Stimulated activated naive CD4-positive, alpha-beta T cell (primary cell): ENCODE data around the gene AKT1.
"Not testable (repeated sequence)": the region's sequence is repeated elsewhere in the genome, so short reads cannot be mapped to it uniquely, and the experiment has no call there.

Experiments
- DNase-seq, 6 experiments: peaks; one replicate each; lab custom pipeline; 2025; lab: John Stamatoyannopoulos, UW

AKT1 gene

DNA sequence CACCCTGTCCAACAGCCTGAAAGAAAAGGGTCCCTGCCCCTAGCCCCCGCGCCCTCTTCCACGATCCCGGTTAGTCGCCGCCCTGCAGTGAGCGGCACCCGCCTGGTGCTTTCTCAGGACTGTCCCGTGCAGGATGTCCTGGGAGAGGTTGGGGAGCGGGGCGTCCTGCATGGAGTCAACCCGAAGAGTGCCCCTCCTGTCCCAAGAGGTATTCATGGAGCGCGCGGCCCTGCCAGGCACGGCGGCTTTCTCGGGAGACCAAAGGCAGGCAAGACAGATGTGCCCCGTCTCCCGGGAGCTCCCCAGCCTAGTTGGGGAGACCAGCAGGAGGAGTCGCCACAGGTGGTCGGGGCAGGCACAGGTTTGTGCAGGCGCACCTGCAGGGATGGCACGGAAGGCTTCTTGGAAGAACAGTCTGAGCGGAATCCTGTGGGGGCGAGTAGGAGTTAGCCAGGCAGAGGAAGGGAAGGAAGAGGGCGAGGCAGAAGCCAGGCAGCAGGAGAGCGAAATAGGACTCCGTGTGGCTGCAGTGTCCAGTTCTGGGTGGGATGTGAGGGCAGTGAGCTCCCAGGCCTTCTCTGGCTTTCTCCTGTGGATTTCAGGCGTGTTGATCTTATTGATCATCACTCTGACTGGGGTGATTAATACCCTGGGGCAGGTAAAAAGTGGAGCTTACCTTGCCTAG lies 41.9 kb downstream of the AKT1 start:
- DNase-seq: peak in 1 of 6 experiments; percentile 51

DNA sequence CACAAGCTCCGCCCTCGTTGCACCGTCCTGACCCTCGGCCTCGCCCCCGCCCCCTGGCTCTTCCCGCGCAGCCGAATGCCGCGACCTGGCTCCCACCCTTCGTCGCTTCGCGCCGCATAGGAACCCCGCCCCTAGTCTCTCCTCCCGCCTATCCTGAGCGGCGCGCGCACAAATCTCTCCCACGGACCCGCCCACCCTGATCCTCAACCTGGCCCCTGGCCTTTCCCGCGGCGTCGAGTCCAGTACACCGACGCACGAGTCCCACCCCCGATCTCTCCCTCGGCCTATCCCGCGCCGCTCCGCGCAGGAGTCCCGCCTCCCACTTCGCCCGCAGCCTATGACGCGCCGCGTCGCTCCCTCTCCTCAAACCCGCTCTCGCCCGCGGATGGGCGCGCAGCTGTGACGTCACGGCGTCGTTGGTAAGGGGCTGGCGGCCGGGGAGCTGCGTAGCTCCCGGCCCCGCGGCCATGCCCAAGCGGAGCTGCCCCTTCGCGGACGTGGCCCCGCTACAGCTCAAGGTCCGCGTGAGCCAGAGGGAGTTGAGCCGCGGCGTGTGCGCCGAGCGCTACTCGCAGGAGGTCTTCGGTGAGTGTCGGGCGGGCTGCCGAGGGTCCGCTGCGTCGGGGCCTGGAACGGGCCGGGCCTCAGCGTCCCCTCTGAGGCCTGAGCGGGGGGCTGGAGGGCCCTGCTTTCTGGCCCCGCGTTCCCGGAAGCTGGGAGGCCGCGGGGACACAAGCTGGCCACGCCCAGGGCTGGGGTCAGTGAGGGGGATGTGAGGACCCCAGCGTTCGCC lies 42.6 kb downstream of the AKT1 start, which contains the start of gene SIVA1:
TSS of gene SIVA1 (plus strand) at position 413 of the 793 bp plus-strand sequence. CDS start at position 468, 55 bp downstream.
- DNase-seq: peak; percentile 99 to 100 (median 100)

DNA sequence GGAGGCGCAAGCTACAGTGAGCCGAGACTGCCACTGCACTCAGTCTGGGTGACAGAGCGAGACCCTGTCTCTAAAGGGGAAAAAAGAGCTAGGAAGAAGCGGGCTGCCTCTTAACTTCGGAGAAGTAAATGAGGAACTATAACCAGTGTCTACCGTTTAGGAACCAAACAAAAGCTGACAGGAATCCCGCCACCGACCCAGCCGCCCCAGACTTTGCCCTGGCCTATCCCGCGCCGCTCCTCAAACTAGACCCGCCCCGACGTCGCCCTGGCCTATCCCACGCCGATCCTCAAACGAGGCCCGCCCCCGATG lies 43.2 kb downstream of the AKT1 start:
- no peak for DNase-seq

DNA sequence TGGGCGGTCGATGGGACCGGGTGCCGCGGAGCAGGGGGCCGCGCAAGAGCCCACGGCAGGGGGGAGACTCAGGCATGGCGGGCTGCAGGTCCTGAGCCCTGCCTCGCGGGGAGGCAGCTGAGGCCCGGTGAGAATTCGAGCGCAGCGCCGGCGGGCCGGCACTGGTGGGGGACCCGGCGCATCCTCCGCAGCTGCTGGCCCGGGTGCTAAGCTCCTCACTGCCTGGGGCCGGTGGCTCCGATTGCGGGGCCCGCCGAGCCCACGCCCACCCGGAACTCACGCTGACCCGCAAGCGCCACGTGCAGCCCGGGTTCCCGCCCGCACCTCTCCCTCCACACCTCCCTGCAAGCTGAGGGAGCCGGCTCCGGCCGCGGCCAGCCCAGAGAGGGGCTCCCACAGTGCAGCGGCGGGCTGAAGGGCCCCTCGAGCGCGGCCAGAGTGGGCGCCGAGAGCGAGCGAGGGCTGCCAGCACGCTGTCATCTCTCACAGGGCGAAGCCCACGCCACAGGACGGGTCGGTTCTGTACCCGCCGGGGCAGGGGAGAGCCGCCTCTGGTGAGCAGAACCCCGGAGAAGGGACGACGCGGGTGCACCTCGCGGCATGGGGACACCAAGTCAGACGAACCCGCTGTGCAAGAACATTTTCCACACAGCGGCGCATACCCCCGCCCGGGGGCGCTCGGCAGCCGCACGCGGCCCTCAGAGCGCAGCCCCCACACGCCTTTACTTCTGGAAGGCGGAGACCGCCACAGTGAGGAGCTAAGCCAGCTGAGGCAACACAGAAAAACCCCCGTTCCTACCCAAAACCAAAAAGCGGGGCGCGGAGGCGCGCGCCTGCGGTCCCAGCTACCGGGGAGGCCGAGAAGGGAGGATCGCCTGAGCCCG lies 43.8 kb downstream of the AKT1 start:
- DNase-seq: no peak

DNA sequence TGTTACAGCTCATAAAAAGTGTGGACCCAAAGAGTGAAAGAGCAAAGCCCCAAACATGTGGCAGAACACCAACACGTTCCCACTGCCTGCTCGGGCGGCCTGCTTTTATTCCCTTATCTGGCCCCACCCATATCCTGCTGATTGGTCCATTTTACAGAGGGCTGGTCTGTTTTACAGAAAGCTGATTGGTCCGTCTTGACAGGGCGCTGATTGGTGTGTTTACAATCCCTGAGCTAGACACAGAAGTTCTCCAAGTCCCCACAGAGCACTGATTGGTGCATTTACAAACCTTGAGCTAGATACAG lies 44.8 kb downstream of the AKT1 start:
- DNase-seq: not testable (repeated sequence)

DNA sequence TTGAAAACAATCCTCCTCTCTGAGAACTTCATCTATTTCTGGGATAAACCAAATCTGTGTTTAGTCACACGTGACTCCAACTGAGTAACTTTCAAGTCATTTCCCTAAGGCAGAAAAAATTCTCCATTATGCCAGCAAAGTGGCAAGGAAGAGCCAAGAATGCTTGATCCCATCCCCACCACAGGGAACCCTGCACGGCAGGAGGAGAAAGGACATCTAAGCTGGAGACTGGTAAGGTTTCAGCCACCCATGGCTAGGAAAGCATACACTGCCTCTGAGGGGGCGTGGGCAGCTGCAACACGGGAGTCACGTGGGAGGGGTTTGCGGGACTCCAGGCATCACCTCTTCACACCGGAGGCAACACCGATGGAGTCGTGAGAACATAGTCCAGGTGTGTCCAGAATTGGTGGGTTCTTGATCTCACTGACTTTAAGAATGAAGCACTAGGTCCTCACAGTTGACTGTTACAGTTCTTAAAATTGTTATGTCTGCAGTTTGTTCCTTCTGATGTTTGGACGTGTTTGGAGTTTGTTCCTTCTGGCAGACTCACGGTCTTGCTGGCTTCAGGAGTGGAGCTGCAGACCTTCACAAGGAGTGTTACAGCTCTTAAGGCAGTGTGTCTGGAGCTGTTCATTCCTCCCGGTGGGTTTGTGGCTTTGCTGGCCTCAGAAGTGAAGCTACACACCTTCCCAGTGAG lies 45.3 kb downstream of the AKT1 start:
- no peak for DNase-seq

DNA sequence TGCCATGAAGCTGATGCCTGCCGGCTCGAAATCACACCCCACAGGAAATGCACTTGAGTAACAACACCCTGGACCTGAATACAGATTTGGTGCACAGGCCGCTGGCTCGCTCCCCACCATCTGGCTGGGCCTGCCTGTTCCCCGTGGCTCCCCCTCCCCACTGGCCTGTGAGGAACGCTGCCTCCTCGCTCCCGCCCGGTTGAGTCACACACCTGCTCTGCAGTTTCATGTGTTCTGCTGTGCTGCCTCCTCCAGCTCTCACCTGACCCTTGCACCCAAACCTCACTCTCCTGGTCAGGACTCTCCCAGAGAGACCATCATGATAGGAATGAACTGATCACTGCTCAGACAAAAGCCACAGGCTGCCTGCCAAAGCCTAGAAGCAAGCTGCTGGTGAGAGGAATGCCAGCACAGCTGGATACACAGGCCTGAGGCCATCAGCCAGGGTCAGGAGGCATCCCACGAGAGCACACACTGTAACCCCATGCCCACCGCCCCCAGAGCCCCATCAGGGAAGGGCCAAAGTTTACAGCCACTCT lies 46.4 kb downstream of the AKT1 start:
- no peak for DNase-seq

DNA sequence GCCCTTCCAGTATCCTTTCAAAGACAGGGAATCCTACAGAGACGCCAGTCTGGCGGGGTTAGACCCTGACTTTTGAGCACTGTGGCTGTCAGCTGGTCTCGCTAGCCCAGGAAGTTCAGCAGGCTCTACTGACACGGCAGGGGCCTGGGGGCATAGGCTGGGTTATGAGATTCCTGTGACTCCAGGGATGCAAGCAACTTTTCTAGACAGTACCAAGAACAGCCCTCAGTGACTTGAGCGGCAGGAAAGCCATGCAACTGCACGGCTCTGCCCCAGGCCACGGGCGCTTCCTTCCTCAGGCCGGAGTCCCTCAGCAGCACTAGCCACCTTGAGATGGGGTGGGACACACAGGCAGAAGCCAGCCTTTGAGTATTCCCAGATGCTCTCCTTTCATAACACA lies 47.7 kb downstream of the AKT1 start:
- no peak for DNase-seq

DNA sequence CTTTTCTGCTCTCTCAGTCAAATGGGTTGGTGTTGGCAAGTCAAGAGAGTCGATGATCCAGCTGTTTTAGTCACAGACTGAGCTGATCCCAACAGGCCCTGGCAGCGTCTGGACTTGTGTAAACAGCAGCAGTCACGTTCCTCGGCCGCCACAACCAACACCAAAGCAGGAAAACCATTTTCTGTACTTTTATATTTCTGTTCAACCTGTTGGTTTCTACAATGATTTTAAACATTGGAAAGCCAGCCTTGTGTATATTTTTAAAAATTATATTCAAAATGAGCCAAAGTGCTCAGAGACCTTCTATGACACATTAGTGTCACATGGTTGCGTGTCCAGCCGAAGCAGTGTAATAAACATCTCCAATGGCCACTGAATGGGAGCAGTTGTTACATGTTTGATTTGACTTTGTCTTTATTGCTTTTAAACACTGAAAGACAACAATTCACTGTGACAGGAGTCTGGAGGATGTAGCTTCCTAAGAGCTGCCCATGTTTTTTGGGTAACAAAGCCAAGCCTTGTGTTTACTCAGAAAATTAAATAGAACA lies 48.5 kb downstream of the AKT1 start:
- DNase-seq: no peak

DNA sequence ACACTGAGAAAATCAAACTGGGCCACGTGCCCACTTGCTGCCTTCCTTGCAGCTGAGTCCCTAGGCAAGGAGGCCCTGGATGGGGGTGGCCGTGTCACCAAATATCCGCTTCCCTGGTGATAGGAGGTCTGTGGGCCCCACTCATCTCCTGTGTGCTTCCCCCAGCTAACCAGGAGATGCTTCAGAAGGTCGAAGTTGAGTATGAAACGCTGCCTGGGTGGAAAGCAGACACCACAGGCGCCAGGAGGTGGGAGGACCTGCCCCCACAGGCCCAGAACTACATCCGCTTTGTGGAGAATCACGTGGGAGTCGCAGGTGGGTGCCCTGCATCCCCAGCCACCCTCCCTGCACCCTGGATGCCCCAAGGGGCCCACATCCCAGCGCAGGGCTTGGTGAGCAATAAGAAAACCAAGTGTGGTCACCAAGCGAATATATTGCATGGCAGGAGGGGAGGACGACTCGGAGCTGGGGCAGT lies 49.4 kb downstream of the AKT1 start:
- no peak for DNase-seq

DNA sequence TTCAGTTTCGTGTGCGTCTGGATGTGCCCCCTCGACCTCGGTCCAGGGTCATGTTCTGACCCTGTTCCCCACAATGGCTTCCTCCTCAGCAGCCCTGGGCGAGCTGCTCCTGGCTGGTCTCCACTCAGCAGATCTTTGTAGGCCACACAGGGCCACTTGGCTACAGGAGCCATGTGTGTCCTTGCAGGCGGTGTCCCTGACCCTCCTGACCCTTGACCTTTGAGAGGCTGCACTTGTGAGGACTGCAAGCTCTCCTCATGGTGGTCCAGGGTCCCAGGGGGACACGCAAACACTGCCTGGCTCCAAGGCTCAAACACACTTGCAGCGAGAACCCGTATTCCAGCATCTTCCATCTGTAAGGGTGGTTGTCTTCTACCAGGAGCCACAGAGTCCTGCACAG lies 50.1 kb downstream of the AKT1 start:
- no peak for DNase-seq

DNA sequence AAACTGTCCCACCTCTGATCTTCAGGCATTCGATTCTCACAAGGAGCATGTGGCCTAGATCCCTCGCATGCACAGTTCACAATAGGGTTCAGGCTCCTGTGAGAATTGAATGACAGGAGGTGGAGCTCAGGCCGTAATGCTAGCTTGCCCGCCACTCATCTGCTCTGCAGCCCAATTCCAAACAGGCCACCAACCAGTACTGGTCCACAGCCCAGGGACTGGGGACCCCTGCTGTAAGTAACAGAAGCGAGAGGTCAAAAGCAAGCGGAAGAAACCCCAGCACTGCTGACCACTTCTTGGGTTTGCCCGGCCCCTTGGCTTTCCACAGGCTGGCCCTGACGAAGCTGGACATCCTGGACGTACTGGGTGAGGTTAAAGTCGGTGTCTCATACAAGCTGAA lies 51.1 kb downstream of the AKT1 start:
- no peak for DNase-seq

DNA sequence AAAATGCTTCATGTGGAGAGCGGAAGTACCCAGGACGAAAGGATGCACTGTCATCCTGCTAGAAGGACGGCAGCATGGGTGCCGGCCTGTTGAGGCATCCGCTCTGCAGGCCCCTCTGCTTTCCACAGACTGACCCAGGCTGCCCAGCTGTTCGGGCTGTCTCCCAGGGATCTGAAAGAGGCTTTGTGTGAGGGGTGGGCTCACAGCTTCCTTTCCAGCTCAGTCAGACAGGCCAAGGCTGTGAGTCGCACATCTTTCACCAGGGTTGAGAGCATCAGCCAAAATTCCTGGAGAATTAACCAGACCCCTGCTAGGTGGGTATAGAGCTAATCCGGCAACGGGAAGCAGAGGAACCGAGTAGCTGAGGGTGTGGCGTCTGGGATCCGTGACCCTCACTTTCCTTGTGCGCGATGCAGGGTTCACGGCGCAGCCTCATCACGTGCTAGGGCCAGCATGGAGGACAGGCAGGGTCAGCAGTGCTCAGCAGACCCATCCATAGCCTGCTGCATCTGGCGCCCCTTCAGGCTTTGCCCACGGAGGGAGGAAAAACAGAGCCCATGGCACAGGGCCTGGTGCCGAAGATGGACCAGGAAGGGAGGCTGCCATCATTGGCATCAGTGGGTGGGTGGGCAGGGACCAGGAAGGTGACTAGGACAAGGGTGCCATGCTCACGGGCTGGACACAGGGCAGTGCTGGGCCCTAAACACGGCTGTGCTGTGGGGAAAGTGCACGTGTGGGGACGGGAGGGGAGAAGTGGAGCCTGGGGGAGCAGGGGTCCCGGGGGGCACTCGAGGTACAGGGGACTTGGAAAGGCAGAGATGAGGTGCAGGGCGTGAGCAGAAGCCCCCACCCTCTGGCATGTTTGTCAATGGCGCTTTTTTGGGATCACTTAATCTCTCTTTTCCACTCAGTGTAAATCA lies 51.8 kb downstream of the AKT1 start:
- no peak for DNase-seq

DNA sequence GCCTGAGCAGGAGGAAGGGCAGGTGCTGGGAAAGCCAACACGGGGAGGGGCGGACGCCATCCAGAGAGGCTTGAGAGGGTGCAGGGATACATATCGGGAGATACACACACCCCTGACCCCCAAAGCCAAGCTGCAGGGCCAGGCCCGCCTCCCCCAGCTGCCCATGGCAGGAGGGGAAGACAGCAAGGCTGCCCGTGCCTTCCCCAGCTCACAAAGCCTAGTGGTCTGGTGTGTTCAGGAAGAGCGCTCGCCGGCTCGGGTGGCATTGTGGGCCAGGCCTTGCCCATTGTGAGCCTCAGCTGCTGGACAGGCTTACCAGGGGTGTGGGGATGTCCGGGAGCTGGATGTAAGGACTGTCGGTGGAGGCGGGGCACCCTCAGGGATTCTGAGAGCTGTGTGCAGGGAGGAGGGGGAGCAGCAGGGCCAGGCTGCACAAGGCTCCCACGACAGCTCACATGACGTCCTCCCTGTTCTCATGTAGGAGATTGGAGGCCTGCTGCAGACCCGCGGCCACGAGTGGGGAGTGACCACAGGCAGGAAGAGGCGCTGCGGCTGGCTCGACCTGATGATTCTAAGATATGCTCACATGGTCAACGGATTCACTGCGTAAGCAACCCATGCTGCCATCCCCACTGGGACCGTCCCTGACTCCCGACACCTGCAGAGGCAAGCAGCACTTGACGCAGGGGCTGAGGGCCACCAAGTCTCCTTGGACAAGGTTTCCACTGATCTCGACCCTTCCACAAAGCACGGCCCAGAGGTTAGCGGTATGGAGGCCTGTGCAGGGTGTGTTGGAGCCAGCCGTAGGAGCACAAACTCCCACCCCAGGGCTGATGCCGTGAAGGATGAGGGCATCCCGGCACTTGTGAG lies 52.7 kb downstream of the AKT1 start:
- no peak for DNase-seq

DNA sequence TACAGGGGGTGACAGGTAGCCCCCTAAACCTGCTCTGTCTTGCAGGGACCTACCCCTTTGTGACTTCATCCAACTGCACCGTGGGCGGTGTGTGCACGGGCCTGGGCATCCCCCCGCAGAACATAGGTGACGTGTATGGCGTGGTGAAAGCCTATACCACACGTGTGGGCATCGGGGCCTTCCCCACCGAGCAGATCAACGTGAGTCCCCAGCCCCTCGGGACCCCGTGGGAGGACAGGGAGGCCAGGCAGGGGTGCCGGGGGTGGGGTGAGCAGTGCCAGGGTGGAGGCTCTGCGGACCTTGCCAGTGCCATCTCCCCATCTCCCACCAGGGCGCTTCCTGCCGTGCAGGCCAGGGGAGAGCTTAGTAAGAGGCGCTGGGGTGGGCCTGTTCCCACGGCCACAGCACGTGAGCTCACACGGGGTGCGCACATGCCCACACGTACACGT lies 53.7 kb downstream of the AKT1 start:
- DNase-seq: no peak

DNA sequence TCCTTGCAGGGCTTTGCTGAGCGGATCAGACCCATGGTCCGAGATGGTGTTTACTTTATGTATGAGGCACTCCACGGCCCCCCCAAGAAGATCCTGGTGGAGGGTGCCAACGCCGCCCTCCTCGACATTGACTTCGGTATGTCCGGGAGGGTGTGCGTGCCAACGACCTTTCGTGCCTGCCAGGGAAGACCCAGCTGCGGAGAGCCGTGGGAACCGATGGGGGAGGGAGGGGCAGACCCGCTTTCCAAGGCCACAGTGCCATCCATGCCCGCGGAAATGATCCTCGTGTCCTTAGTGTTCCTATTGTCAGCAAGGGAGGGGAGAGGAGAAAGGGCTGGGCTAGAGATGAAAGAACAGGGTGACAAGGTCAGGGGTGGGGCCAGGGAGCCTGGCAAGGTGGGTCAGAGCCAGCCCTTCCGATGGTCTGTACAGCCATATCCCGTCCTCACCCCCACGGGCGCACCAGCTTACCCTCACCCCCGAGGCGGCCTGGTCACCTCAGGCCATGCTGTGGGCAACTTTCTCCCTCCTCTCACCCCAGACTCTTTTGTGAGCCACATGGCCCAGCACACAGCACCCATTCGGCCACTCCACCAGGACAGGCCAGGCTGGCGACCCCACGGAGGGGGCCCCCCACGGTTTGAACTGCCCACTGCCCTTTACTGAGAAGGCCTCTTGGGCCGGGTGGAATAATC lies 54.3 kb downstream of the AKT1 start:
- DNase-seq: no peak

DNA sequence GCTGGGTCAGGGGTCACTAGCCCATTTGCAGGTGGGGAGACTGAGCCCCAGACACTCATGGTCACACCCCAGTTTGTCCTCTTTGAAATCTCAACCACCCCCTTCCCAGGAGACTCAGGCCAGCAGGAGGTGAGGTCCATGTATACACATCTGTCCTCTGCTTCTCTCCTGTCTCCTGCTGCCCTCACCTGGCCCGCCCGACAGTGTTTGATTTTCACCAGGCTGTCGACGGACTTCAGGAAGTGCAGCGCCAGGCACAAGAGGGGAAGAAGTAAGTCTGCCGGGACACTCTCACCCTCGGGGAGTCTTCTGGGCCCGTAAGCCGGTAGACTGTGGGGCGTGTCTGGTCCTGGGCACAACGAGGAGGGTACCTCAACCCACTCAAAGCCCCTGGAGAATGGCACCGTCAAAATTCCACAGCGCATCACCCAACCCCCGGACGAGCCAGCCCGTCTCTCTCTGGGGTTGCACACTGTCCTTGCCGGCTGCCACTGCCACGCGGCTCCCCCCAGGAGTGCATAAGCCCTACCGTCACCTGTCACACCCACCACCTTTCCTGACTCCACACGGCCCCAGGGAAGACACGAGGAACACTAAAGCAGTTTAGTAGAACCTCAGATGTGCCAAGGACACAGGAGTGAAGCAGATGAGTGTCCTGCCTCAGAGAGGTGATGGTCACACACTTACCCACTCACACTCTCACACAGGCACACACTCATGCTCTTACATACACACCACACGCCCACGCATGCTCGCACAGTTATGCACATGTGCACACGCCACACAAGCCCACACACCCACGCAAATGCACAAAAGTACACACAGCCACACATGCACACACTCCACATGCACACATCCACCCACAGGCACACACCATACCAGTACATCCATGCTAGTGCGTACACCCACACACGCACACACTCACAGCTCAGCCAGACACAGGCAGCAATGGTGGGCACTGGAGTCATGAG lies 55.7 kb downstream of the AKT1 start:
- DNase-seq: no peak

DNA sequence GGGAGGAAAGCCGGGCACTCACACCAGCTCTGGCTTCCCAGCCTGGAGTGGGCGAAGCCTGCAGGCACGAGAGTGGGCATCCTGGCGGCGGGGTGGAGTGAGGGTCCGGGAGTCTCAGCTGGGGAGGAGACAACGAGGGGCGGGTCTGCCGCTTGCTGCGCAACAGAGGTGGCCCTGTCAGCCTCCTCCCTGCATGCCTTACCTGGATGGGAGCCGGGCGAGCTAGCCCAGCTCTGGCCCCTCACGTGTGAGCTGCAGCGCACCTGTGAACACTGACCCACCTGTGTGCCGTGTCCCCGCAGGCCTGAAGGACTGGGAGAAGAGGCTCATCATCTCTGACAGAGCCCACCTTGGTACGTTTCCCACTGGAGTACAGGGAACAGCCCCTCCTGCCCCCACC lies 56.5 kb downstream of the AKT1 start:
- no peak for DNase-seq
